IMR-90 (cell line): ENCODE results near the gene TMEM14A. TPM values are rescaled to one million over a fixed set of nuclear protein-coding genes. Genes with fewer than 3 reads are reported as not detected.

Experiments used
- ATAC-seq: fragments of 200-7000 bp; cut with Tn5 transposase; 2 replicates; pipeline ENCODE4 v1.9.1; 2020; ENCODE audit warnings: low read depth, mild to moderate bottlenecking, moderate library complexity
- BruUV-seq: library from RNA; stranded (reverse); fragments of 400-500 nt; replicated peaks from 2 replicates; lab custom pipeline; 2021; lab: Mats Ljungman, UMichigan
- CTCF ChIA-PET: fragments of 300-600 bp; formaldehyde crosslinking; extraction: SDS; loops from one replicate; lab custom pipeline; 2021; ENCODE audit warnings: antibody characterized with exemption; lab: Yijun Ruan, JAX
- POLR2A ChIA-PET: fragments of 300-600 bp; sonication (Branson Sonifier 250); formaldehyde crosslinking; loops from one replicate; lab custom pipeline; 2022; ENCODE audit warnings: antibody characterized with exemption; ENCODE audit not compliant: unreplicated experiment; lab: Charles Lee
- DNase-seq: peaks from one replicate; pipeline ENCODE4 v3.0.0; 2013
- H2AFZ ChIP-seq: replicated peaks from 2 replicates; pipeline ENCODE3; 2013; ENCODE audit warnings: low read length, mild to moderate bottlenecking; ENCODE audit not compliant: poor library complexity
- H2AK5ac ChIP-seq: 2 replicates; pipeline ENCODE4 v1.6.1; 2013; ENCODE audit warnings: low read depth, low read length, inconsistent platforms
- H2AK9ac ChIP-seq: replicated peaks from 2 replicates; pipeline ENCODE3; 2013; ENCODE audit warnings: mild to moderate bottlenecking, low read depth, low read length, moderate library complexity; ENCODE audit not compliant: poor library complexity
- H2BK120ac ChIP-seq: 2 replicates; pipeline ENCODE4 v1.6.1; 2013; ENCODE audit warnings: low read depth, low read length, inconsistent platforms
- H2BK15ac ChIP-seq: 3 replicates; pipeline ENCODE4 v1.6.1; 2013; ENCODE audit warnings: low read depth, low read length, inconsistent platforms
- H2BK20ac ChIP-seq: 2 replicates; pipeline ENCODE4 v1.6.1; 2013; ENCODE audit warnings: low read depth, mild to moderate bottlenecking, inconsistent platforms, low read length, moderate library complexity
- H2BK5ac ChIP-seq: 2 replicates; pipeline ENCODE4 v1.6.1; 2013; ENCODE audit warnings: mild to moderate bottlenecking, low read depth, low read length, inconsistent platforms; ENCODE audit not compliant: poor library complexity, severe bottlenecking
- H3K14ac ChIP-seq: replicated peaks from 2 replicates; pipeline ENCODE4 v1.6.1; 2013; ENCODE audit warnings: low read depth, low read length, inconsistent platforms
- H3K18ac ChIP-seq: 2 replicates; pipeline ENCODE4 v1.6.1; 2013; ENCODE audit warnings: low read depth, low read length, control low read depth
- H3K23ac ChIP-seq: 2 replicates; pipeline ENCODE4 v1.6.1; 2013; ENCODE audit warnings: low read depth, low read length, inconsistent platforms
- H3K27ac ChIP-seq: 2 replicates; pipeline ENCODE4 v1.5.1; 2013; ENCODE audit warnings: mild to moderate bottlenecking, control low read depth, low read length; ENCODE audit not compliant: insufficient read depth
- H3K27me3 ChIP-seq: 2 replicates; pipeline ENCODE4 v1.6.1; 2013; ENCODE audit warnings: low read length; ENCODE audit not compliant: control insufficient read depth, insufficient read depth
- H3K36me3 ChIP-seq: 2 replicates; pipeline ENCODE4 v1.6.1; 2013; ENCODE audit warnings: low read length, mixed read lengths; ENCODE audit not compliant: control insufficient read depth, insufficient read depth
- H3K4ac ChIP-seq: 2 replicates; pipeline ENCODE4 v1.6.1; 2013; ENCODE audit warnings: low read depth, low read length, inconsistent platforms
- H3K4me1 ChIP-seq: 2 replicates; pipeline ENCODE4 v1.6.1; 2013; ENCODE audit warnings: low read length, mixed read lengths; ENCODE audit not compliant: control insufficient read depth, insufficient read depth
- H3K4me2 ChIP-seq: 2 replicates; pipeline ENCODE4 v1.6.1; 2013; ENCODE audit warnings: low read depth, mild to moderate bottlenecking, control low read depth, low read length, moderate library complexity
- H3K4me3 ChIP-seq: 2 replicates; pipeline ENCODE4 v1.5.1; 2013; ENCODE audit warnings: low read depth, mild to moderate bottlenecking, control low read depth, low read length, moderate library complexity; ENCODE audit not compliant: insufficient read depth
- H3K56ac ChIP-seq: 2 replicates; pipeline ENCODE4 v1.6.1; 2013; ENCODE audit warnings: low read length, inconsistent platforms; ENCODE audit not compliant: insufficient read depth; ENCODE audit errors: extremely low read depth
- H3K79me1 ChIP-seq, 2 experiments: 2 replicates each; pipeline ENCODE4 v1.6.1; 2013; ENCODE audit warnings: low read length in 2 of 2, inconsistent platforms in 1 of 2, low read depth in 1 of 2
- H3K9ac ChIP-seq: 2 replicates; pipeline ENCODE4 v1.6.1; 2013; ENCODE audit warnings: low read depth, low read length, control low read depth
- H3K9me1 ChIP-seq: 2 replicates; pipeline ENCODE4 v1.6.1; 2013; ENCODE audit warnings: low read length, inconsistent platforms; ENCODE audit not compliant: insufficient read depth
- H3K9me3 ChIP-seq: 2 replicates; pipeline ENCODE4 v1.6.1; 2013; ENCODE audit warnings: low read length; ENCODE audit not compliant: control insufficient read depth, insufficient read depth
- H4K20me1 ChIP-seq: 2 replicates; pipeline ENCODE4 v1.6.1; 2013; ENCODE audit warnings: low read length, inconsistent platforms; ENCODE audit not compliant: insufficient read depth
- H4K5ac ChIP-seq: 2 replicates; pipeline ENCODE4 v1.6.1; 2013; ENCODE audit warnings: mild to moderate bottlenecking, low read depth, low read length, control low read depth
- H4K8ac ChIP-seq, 2 experiments: 2 replicates each; pipeline ENCODE4 v1.6.1; 2013; ENCODE audit warnings: low read depth in 2 of 2, low read length in 2 of 2, control low read depth in 1 of 2, inconsistent platforms in 1 of 2
- H4K91ac ChIP-seq: 2 replicates; pipeline ENCODE4 v1.6.1; 2013; ENCODE audit warnings: low read depth, low read length, inconsistent platforms; ENCODE audit not compliant: insufficient read depth
- BHLHE40 ChIP-seq: fragments of 150-350 bp; IDR thresholded peaks from 2 replicates; pipeline ENCODE4 v1.6.1; 2016; ENCODE audit warnings: mild to moderate bottlenecking, low read depth, low read length
- CEBPB ChIP-seq: IDR thresholded peaks from 2 replicates; pipeline ENCODE4 v1.6.1; 2012; ENCODE audit warnings: low read depth, low read length, improper control_type of control experiment
- CHD1 ChIP-seq: IDR thresholded peaks from 2 replicates; pipeline ENCODE4 v1.6.1; 2012; ENCODE audit warnings: low read depth, low read length, improper control_type of control experiment
- CTCF ChIP-seq: conservative IDR thresholded peaks from 2 replicates; pipeline ENCODE4 v1.5.1; 2012; ENCODE audit warnings: mild to moderate bottlenecking, low read depth, low read length, improper control_type of control experiment
- MAFK ChIP-seq: IDR thresholded peaks from 2 replicates; pipeline ENCODE4 v1.6.1; 2012; ENCODE audit warnings: low read depth, low read length, improper control_type of control experiment
- RFX5 ChIP-seq: IDR thresholded peaks from 2 replicates; pipeline ENCODE4 v1.8.0; 2012; ENCODE audit warnings: low read depth, mild to moderate bottlenecking, low read length, moderate library complexity
- USF2 ChIP-seq: fragments of 150-350 bp; IDR thresholded peaks from 2 replicates; pipeline ENCODE4 v1.6.1; 2017; ENCODE audit warnings: mild to moderate bottlenecking, antibody characterized with exemption, low read length, low read depth
- WGBS, 2 experiments: methylation state at CpG; one replicate each; pipeline versions ENCODE4 v1.1.5 to v1.1.7; 2013; ENCODE audit warnings: missing lambda C conversion rate in 2 of 2; ENCODE audit not compliant: insufficient read length in 1 of 2; ENCODE audit errors: extremely low coverage in 2 of 2; 5-methylcytosine and 5-hydroxymethylcytosine counted together
- dilution Hi-C: fragments of 300-500 bp; cut with HindIII; formaldehyde crosslinking; loops from one replicate; pipeline ENCODE4 v1.14.3; 2018; ENCODE audit warnings: low sequenced_read_pairs; ENCODE audit not compliant: unreplicated experiment
- in situ Hi-C: fragments of 300-500 bp; cut with MboI; formaldehyde crosslinking; loops from 3 replicates; pipeline ENCODE4 v1.14.3; 2019; ENCODE audit warnings: low sequenced_read_pairs, inconsistent platforms, mixed read lengths
- intact Hi-C: fragments of 100-400 bp; cut with micrococcal nuclease; formaldehyde crosslinking; loops from 2 replicates; pipeline ENCODE4 v1.10.0; 2022
- polyA plus RNA-seq, 3 experiments: library from polyadenylated mRNA; depleted of rRNA; stranded (reverse); fragments of >200 nt; gene quantifications; 2 replicates each; pipeline ENCODE4 v1.2.3, GENCODE V29; 2012; ENCODE audit warnings: low replicate concordance in 1 of 3
- total RNA-seq: library from RNA; depleted of rRNA; stranded (reverse); fragments of >200 nt; gene quantifications from 2 replicates; pipeline ENCODE4 v1.2.3, GENCODE V29; 2012

The TMEM14A gene
- total and polyA plus RNA-seq, 2 of the 4 experiments (the other 2 are of a cell fraction), result 18.5 to 25.1 TPM

DNA sequence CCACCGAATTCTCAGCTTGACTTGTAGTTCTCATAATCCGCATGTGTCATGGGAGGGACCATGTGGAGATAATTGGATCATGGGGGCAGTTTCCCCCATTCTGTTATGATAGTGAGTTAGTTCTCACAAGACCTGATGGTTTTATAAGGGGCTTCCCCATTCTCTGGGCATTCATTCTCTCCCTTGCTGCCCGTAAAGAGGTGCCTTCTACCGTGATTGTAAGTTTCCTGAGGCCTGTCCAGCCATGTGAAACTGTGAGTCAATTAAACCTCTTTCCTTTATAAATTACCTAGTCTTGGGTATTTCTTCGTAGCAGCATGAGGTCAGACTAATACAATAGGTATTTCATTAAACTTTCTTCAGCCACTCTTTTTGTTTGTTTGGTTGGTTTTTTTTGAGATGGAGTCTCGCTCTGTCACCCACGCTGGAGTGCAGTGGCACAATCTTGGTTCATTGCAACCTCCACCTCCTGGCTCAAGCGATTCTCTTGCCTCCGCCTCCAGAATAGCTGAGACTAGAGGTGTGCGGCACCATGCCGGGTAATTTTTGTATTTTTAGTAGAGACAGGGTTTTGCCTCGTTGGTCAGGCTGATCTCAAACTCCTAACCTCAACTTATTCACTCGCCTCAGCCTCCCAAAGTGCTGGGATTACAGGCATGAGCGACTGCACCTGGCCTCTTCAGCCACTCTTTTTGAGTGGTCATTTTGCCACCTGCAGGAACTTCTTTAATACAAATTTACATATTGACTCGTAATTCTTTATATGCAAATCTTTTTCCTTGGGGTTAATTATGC lies 56.0 kb downstream of the TMEM14A start:
- no CpG with 5 or more reads among the region's 15 CpGs for WGBS, 2 experiments
- Histone ChIP-seq H2BK15ac (no peak overlapping the region), H3K4me2 (no peak overlapping the region), H2AFZ (no peak overlapping the region), H2AK5ac (no peak overlapping the region), H3K9me3 (no peaks in the 10 kb centered on the region), H4K20me1 (no peaks in the 10 kb centered on the region), H3K4ac (no peak overlapping the region), H4K8ac (no peak overlapping the region), H2BK20ac (no peak overlapping the region), H2AK9ac (no peak overlapping the region), H3K79me1 (no peaks in the 10 kb centered on the region), H4K91ac (no peak overlapping the region), H3K36me3 (no peaks in the 10 kb centered on the region), H3K56ac (no peak overlapping the region), H3K4me3 (no peak overlapping the region), H2BK5ac (no peak overlapping the region), H3K23ac (no peak overlapping the region), H3K27ac (no peak overlapping the region), H3K14ac (no peak overlapping the region), H3K9me1 (no peaks in the 10 kb centered on the region), H3K18ac (no peak overlapping the region), H2BK120ac (no peak overlapping the region), H3K4me1 (no peaks in the 10 kb centered on the region; the same call in 1 of the 2 replicates), H4K5ac (no peak overlapping the region), H3K9ac (no peak overlapping the region), H3K27me3 (no peaks in the 10 kb centered on the region; the same call in 1 of the 2 replicates)
- ChIA-PET CTCF (no interaction called here), POLR2A (no interaction called here)
- BruUV-seq, result no TSS peak
- TF ChIP-seq MAFK (no peak), BHLHE40 (no peak), CHD1 (no peak), CTCF (no peak), CEBPB (no peak), RFX5 (no peak), USF2 (no peak)
- dilution Hi-C loops (no loop called here), in situ Hi-C loops (no loop called here), intact Hi-C loops (no loop called here)
- DNase-seq, result no peak
- ATAC-seq, result no peak
